ENCODE data around the gene HOGA1.

DNA sequence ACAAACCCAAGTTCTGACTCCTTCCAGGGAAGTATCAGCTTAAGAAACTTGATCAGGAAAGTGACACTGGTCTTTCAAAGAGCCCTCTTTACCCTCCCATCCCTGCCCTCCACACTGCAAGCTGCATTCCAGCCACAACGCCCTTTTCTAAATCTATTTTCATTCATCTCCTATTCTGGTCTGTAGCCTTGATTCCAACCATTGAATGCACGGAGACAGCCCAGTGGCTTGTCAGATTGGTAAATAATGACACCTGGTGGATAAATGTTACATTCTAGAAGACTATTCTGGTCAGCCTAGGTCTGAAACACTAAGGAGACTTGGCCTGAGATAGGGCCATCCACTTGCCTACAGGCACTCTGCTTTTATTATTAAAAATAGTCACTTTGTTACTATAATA is 28.2 kb downstream of the HOGA1 start:
- no peak for TF ChIP-seq POLR2AphosphoS5 (IDR thresholded peaks at IDR 0.05; ENCODE audit: low read depth, low read length)
- TF ChIP-seq, protein P1, sequence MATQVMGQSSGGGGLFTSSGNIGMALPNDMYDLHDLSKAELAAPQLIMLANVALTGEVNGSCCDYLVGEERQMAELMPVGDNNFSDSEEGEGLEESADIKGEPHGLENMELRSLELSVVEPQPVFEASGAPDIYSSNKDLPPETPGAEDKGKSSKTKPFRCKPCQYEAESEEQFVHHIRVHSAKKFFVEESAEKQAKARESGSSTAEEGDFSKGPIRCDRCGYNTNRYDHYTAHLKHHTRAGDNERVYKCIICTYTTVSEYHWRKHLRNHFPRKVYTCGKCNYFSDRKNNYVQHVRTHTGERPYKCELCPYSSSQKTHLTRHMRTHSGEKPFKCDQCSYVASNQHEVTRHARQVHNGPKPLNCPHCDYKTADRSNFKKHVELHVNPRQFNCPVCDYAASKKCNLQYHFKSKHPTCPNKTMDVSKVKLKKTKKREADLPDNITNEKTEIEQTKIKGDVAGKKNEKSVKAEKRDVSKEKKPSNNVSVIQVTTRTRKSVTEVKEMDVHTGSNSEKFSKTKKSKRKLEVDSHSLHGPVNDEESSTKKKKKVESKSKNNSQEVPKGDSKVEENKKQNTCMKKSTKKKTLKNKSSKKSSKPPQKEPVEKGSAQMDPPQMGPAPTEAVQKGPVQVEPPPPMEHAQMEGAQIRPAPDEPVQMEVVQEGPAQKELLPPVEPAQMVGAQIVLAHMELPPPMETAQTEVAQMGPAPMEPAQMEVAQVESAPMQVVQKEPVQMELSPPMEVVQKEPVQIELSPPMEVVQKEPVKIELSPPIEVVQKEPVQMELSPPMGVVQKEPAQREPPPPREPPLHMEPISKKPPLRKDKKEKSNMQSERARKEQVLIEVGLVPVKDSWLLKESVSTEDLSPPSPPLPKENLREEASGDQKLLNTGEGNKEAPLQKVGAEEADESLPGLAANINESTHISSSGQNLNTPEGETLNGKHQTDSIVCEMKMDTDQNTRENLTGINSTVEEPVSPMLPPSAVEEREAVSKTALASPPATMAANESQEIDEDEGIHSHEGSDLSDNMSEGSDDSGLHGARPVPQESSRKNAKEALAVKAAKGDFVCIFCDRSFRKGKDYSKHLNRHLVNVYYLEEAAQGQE (IDR thresholded peaks at IDR 0.05; ENCODE audit: insufficient read depth in 1 of 2, low read depth in 2 of 2, low read length in 2 of 2): no peak
- TF ChIP-seq SIN3A (IDR thresholded peaks at IDR 0.05; ENCODE audit: borderline replicate concordance, insufficient read depth, low read length): no peak
- no peak for TF ChIP-seq TAF1 (IDR thresholded peaks at IDR 0.05; ENCODE audit: borderline replicate concordance, insufficient read depth, low read length)

Data from PFSK-1 (cell line).